ELF-1 (cell line): Measurements from ENCODE around the gene MGA.

Source experiments
- DNase-seq: peaks from one replicate; pipeline ENCODE4 v3.0.0-alpha.2; 2016; ENCODE audit warnings: low read depth, low spot score

Gene MGA

DNA sequence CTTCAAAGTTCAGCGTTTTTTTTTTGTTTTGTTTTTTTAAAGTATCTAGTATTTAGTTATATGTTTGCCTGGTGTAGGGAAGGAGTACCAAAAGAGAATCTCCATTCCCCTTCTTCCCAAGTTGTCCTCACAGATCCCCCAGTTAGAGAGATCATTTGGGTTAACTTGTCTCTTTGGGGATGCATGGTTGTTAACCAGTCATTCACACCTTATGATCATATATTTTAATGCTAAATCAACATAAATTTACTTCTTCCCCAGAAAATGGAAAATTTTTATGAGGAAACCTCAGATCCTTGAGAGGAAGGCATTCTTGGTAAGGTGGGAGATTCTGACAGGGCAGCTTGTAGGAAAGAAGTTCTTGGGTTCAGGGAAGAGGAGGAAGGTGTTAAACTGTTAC is 1.5 kb upstream of the MGA start:
- DNase-seq, result no peak

GRCh38 chr15:41659190-41659589 is 1.0 kb upstream of the MGA start:
- no peak for DNase-seq

DNA sequence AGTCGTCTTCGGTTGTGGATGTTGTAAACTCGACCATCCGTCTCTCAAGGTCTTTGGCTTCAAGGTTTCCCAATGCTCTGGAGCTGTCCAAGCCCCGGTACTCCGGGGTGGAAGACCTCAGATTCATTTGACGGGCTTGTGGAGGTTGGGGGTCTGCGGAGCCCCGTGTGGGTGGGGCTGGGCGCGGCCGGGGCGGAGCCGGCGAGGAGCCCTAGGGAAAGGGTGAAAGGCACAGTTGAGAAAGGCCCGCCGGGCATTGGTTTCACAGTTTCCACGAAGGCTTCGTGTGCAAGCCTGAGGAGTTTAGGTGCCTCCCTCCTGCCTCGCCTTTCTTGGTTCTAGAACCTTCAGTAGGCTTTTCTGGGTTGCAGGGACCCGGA is 360 bp upstream of the MGA start:
- no peak for DNase-seq

DNA sequence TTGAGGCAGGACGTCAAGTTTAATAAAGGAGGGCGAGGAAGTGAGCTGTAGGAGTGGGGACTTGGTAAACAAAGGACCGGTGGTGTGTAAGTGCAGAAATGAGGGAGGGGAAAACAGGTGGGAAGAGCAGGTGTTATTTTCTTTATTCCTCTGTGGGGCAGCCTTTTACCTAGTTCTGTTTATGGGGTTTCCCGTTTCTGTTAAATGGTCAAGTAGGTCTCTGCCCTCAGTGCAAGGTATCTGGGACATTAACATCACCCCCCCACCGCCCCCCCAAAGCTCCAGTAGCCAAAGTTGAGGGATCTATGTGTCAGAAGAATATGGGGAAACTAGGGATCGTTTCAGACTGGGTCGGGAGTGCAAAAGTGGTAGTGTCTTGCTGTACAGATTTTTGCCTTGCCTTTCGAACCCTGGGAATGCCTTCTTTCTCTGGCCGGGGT is 893 bp downstream of the MGA start:
- no peak for DNase-seq

DNA sequence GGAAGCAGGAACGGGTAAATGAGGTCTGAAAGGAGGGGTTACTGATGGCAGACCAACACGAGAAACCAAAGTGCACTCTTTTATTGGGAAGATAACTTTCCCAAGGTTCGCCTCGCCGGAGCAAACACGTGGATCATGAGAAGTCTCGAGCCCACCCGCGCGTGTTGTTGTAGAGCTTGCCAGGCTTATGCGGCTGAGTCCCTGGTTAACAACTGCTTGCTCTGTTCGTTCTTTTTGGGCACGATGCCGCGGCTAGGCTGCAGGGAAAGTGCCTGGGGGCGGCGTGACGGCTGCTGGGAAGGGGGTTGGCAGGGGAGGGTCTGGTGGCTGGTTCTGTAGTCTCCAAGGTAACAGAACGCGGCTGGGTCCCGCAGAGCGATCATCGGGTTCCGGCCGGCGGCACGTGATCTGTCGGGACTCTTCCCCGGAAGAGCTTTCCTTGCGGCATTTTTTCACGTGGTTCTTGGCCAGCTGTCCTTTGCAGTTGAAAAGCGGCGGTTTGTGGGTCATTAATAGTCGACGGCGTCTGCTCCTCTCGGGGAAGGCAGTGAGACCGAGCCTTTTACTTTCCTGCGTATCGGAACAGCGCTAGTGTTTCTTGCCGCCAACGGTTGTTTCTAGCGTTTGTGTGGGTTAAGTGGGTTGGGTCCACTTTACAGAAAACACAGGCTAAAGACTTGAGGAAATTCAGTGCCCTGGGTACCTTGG is 1.5 kb downstream of the MGA start:
- peak; percentile 95 for DNase-seq

- DNase-seq, result no peak
These were observed 6.2 kb downstream of the MGA start for GRCh38 chr15:41666353-41666920.

- DNase-seq, result no peak
These were observed 9.5 kb downstream of the MGA start for GRCh38 chr15:41669701-41670100.

GRCh38 chr15:41671656-41672648 is 11.7 kb downstream of the MGA start:
- no peak for DNase-seq

GRCh38 chr15:41675337-41675736 is 15.1 kb downstream of the MGA start:
- DNase-seq, result no peak

GRCh38 chr15:41678742-41679141 is 18.5 kb downstream of the MGA start:
- no peak for DNase-seq

GRCh38 chr15:41683955-41684354 is 23.8 kb downstream of the MGA start:
- DNase-seq, result no peak

DNA sequence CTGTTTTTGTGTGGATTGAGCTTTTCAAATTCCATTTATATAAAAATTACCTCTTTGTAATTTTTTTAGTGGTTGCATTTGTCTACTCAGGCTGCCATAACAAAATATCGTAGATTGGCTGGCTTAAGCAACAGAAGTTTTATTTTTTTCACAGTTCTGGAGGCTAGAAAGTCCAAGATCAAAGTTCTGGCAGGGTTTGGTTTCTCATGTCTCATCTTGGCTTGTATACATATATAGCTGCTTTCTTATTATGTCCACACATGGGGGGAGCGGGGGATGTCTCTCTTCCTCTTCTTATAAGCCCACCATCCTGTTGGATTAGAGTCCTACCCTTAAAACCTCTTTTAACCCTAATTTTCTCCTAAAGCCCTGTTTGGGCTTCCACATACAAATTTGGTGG is 28.5 kb downstream of the MGA start:
- DNase-seq, result no peak

DNA sequence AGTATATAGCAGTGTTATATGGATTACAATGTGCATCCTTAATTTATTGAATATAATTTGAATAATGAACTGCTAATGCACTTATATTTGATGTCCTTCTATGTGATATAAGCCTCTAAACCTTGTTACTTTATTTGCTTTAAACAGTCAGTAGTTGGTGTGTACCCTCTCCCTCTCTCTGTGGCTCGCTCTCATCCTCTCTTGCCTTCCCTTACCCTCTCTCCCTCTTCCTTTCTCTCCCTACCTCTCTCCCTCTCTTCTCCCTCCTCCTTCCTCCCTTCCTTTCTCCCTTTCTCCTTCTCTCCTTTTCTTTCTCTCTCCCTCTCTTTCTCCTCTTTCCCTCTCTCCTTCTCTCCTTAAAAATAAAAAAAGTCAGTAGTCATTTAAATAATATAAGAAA is 28.9 kb downstream of the MGA start:
- no peak for DNase-seq

DNA sequence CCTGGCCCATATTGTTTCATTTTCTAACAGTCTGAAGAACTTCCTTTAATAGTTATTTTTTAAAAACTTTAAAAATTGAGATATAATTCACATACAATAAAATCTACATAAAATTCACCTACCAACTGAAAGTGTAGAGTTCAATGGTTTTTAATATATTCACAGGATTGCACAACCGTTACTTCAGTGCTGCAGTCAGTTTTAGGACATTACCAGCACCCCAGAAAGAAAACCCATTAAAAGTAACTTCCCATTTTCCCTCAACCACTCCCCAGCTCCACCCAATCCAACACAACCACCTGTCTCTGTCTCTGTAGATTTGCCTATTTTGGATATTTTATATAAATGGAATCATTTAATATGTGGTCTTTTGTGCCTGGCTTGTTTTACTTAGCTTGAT is 29.6 kb downstream of the MGA start:
- DNase-seq, result no peak

DNA sequence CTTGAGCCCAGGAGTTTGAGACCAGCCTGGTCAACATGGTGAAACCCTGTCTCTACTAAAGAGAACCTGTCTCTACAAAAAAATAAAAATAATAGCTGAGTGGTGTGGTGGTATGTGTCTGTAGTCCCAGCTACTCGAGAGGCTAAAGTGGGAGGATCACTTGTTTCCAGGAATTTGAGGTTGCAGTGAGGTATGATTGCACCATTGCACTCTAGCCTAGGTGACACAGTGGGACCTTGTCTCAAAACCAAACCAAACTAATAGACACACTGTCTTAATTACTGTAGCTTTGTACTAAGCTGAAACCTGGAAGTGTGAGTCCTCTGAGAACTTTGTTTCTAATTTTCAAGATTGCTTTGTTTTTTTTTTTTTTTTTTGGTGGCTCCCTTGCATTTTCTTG is 30.4 kb downstream of the MGA start:
- no peak for DNase-seq

- DNase-seq, result no peak
These were observed 31.3 kb downstream of the MGA start for GRCh38 chr15:41691471-41691870.

DNA sequence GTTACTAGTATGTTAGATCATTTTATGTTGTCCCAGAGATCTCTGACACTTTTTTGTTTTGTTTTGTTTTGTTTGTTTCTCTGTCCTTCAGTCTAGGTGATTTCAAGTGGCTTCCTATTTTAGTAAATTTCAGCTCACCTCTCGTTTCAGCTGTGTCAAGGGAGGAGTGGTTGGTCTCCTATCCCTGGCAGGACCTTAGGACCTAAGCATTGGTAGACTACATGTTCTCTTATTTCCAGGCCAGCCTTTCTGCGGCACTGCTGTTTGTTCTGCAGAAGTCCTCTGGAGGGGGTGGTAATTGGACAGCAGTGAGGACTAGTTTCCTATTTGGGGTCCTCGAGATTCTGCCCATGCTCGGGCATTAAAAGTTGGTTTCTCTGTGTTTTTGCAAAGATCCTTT is 31.8 kb downstream of the MGA start:
- DNase-seq, result no peak

- DNase-seq, result no peak
These were observed 33.6 kb downstream of the MGA start for GRCh38 chr15:41693757-41694156.

DNA sequence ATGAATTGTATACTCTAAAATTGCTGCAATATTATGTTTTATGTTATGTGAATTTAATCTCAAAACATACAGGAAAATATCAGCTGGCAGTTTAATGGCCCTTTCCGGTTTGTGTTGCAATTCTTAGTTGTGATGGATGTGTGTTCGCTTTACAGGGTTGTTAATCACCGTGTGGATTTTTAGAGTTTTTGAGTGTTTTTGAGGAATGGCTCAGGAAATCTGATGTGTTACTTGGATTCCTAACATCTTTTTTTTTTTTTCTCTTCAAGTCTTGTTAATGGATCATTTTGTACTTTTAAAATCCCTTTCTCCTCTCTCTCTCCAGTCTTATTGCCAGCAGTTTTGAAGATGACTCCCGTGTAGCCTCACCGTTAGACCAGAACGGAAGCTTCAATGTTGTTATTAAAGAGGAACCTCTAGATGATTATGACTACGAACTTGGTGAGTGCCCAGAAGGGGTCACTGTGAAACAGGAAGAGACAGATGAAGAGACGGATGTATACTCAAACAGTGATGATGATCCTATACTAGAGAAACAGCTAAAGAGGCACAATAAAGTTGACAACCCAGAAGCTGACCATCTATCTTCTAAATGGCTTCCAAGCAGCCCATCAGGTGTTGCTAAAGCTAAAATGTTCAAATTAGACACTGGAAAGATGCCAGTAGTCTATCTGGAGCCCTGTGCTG is 35.7 kb downstream of the MGA start:
- DNase-seq, result no peak

GRCh38 chr15:41698779-41699178 is 38.6 kb downstream of the MGA start:
- no peak for DNase-seq

- no peak for DNase-seq
These were observed 42.9 kb downstream of the MGA start for GRCh38 chr15:41703120-41703519.

- DNase-seq, result no peak
These were observed 52.8 kb downstream of the MGA start for GRCh38 chr15:41713047-41713446.
